WTC11 (cell line): ENCODE measurements around the gene MIA3.

ENCODE experiments used
- FOXP4 ChIP-seq: sonication (generic); formaldehyde crosslinking; IDR thresholded peaks from 2 replicates; pipeline ENCODE4 v1.8.0; 2022; ENCODE audit warnings: mild to moderate bottlenecking, missing genetic modification reagents
- IRF1 ChIP-seq: sonication (generic); formaldehyde crosslinking; IDR thresholded peaks from 2 replicates; pipeline ENCODE4 v1.8.0; 2023; ENCODE audit warnings: missing genetic modification reagents
- TEAD1 ChIP-seq: sonication (generic); formaldehyde crosslinking; IDR thresholded peaks from 2 replicates; pipeline ENCODE4 v1.8.0; 2022; ENCODE audit warnings: mild to moderate bottlenecking, missing genetic modification reagents
- ZNF219 ChIP-seq: sonication (generic); formaldehyde crosslinking; IDR thresholded peaks from 2 replicates; pipeline ENCODE4 v1.8.0; 2023; ENCODE audit warnings: missing genetic modification reagents, mild to moderate bottlenecking, borderline replicate concordance
- TF ChIP-seq, protein P1 (sequence below): sonication (generic); formaldehyde crosslinking; IDR thresholded peaks from 2 replicates; pipeline ENCODE4 v1.8.1; 2022; ENCODE audit warnings: low read depth, missing genetic modification reagents, borderline replicate concordance
- TF ChIP-seq, protein P2 (sequence below): fragments of 200-600 bp; IDR thresholded peaks from 2 replicates; pipeline ENCODE4 v1.8.0; 2022; ENCODE audit warnings: antibody characterized with exemption
- TF ChIP-seq, protein P3 (sequence below): fragments of 250-450 bp; sonication (Bioruptor Pico); IDR thresholded peaks from 2 replicates; pipeline ENCODE4 v1.9.0; 2021; ENCODE audit warnings: mild to moderate bottlenecking, borderline replicate concordance
- TF ChIP-seq, protein P4 (sequence below): sonication (generic); formaldehyde crosslinking; IDR thresholded peaks from 2 replicates; pipeline ENCODE4 v1.8.0; 2022; ENCODE audit warnings: mild to moderate bottlenecking, missing genetic modification reagents
- TF ChIP-seq, protein P5 (sequence below): sonication (generic); formaldehyde crosslinking; IDR thresholded peaks from 2 replicates; pipeline ENCODE4 v1.8.1; 2023; ENCODE audit warnings: mild to moderate bottlenecking, moderate library complexity, missing genetic modification reagents
- TF ChIP-seq, protein P6 (sequence below): sonication (generic); formaldehyde crosslinking; IDR thresholded peaks from 2 replicates; pipeline ENCODE4 v1.8.0; 2022; ENCODE audit warnings: mild to moderate bottlenecking, missing genetic modification reagents

GRCh38 chr1:222665964-222666363 is 48.1 kb downstream of the MIA3 start:
- TF ChIP-seq, protein P1, sequence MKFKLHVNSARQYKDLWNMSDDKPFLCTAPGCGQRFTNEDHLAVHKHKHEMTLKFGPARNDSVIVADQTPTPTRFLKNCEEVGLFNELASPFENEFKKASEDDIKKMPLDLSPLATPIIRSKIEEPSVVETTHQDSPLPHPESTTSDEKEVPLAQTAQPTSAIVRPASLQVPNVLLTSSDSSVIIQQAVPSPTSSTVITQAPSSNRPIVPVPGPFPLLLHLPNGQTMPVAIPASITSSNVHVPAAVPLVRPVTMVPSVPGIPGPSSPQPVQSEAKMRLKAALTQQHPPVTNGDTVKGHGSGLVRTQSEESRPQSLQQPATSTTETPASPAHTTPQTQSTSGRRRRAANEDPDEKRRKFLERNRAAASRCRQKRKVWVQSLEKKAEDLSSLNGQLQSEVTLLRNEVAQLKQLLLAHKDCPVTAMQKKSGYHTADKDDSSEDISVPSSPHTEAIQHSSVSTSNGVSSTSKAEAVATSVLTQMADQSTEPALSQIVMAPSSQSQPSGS: no peak
- TF ChIP-seq, protein P2, sequence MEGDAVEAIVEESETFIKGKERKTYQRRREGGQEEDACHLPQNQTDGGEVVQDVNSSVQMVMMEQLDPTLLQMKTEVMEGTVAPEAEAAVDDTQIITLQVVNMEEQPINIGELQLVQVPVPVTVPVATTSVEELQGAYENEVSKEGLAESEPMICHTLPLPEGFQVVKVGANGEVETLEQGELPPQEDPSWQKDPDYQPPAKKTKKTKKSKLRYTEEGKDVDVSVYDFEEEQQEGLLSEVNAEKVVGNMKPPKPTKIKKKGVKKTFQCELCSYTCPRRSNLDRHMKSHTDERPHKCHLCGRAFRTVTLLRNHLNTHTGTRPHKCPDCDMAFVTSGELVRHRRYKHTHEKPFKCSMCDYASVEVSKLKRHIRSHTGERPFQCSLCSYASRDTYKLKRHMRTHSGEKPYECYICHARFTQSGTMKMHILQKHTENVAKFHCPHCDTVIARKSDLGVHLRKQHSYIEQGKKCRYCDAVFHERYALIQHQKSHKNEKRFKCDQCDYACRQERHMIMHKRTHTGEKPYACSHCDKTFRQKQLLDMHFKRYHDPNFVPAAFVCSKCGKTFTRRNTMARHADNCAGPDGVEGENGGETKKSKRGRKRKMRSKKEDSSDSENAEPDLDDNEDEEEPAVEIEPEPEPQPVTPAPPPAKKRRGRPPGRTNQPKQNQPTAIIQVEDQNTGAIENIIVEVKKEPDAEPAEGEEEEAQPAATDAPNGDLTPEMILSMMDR: no peak
- TF ChIP-seq, protein P3, sequence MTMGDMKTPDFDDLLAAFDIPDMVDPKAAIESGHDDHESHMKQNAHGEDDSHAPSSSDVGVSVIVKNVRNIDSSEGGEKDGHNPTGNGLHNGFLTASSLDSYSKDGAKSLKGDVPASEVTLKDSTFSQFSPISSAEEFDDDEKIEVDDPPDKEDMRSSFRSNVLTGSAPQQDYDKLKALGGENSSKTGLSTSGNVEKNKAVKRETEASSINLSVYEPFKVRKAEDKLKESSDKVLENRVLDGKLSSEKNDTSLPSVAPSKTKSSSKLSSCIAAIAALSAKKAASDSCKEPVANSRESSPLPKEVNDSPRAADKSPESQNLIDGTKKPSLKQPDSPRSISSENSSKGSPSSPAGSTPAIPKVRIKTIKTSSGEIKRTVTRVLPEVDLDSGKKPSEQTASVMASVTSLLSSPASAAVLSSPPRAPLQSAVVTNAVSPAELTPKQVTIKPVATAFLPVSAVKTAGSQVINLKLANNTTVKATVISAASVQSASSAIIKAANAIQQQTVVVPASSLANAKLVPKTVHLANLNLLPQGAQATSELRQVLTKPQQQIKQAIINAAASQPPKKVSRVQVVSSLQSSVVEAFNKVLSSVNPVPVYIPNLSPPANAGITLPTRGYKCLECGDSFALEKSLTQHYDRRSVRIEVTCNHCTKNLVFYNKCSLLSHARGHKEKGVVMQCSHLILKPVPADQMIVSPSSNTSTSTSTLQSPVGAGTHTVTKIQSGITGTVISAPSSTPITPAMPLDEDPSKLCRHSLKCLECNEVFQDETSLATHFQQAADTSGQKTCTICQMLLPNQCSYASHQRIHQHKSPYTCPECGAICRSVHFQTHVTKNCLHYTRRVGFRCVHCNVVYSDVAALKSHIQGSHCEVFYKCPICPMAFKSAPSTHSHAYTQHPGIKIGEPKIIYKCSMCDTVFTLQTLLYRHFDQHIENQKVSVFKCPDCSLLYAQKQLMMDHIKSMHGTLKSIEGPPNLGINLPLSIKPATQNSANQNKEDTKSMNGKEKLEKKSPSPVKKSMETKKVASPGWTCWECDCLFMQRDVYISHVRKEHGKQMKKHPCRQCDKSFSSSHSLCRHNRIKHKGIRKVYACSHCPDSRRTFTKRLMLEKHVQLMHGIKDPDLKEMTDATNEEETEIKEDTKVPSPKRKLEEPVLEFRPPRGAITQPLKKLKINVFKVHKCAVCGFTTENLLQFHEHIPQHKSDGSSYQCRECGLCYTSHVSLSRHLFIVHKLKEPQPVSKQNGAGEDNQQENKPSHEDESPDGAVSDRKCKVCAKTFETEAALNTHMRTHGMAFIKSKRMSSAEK (CRISPR knock-in tag): no peak
- TF ChIP-seq, protein P4, sequence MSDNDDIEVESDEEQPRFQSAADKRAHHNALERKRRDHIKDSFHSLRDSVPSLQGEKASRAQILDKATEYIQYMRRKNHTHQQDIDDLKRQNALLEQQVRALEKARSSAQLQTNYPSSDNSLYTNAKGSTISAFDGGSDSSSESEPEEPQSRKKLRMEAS (CRISPR knock-in tag): no peak
- no peak for TF ChIP-seq TEAD1 (CRISPR knock-in tag)
- TF ChIP-seq ZNF219 (CRISPR knock-in tag): no peak
- TF ChIP-seq FOXP4: no peak
- TF ChIP-seq IRF1 (CRISPR knock-in tag): no peak
- TF ChIP-seq, protein P5, sequence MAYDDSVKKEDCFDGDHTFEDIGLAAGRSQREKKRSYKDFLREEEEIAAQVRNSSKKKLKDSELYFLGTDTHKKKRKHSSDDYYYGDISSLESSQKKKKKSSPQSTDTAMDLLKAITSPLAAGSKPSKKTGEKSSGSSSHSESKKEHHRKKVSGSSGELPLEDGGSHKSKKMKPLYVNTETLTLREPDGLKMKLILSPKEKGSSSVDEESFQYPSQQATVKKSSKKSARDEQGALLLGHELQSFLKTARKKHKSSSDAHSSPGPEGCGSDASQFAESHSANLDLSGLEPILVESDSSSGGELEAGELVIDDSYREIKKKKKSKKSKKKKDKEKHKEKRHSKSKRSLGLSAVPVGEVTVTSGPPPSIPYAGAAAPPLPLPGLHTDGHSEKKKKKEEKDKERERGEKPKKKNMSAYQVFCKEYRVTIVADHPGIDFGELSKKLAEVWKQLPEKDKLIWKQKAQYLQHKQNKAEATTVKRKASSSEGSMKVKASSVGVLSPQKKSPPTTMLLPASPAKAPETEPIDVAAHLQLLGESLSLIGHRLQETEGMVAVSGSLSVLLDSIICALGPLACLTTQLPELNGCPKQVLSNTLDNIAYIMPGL (CRISPR knock-in tag): no peak
- TF ChIP-seq, protein P6, sequence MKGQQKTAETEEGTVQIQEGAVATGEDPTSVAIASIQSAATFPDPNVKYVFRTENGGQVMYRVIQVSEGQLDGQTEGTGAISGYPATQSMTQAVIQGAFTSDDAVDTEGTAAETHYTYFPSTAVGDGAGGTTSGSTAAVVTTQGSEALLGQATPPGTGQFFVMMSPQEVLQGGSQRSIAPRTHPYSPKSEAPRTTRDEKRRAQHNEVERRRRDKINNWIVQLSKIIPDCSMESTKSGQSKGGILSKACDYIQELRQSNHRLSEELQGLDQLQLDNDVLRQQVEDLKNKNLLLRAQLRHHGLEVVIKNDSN (CRISPR knock-in tag): no peak
